ENCODE data around the gene UBE2B.

- TF ChIP-seq, protein P1, sequence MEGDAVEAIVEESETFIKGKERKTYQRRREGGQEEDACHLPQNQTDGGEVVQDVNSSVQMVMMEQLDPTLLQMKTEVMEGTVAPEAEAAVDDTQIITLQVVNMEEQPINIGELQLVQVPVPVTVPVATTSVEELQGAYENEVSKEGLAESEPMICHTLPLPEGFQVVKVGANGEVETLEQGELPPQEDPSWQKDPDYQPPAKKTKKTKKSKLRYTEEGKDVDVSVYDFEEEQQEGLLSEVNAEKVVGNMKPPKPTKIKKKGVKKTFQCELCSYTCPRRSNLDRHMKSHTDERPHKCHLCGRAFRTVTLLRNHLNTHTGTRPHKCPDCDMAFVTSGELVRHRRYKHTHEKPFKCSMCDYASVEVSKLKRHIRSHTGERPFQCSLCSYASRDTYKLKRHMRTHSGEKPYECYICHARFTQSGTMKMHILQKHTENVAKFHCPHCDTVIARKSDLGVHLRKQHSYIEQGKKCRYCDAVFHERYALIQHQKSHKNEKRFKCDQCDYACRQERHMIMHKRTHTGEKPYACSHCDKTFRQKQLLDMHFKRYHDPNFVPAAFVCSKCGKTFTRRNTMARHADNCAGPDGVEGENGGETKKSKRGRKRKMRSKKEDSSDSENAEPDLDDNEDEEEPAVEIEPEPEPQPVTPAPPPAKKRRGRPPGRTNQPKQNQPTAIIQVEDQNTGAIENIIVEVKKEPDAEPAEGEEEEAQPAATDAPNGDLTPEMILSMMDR (IDR thresholded peaks at IDR 0.05): peak in 1 of 3 experiments; percentile 17
- TF ChIP-seq POLR2AphosphoS5 (IDR thresholded peaks at IDR 0.05; ENCODE audit: insufficient read depth in 1 of 2, low read depth in 1 of 2) (peak; percentile 98 to 100), POLR2A (IDR thresholded peaks at IDR 0.05) (peak in 1 of 2 donors; percentile 82)
Measured at GRCh38 chr5:134370871-134371833, at the start of gene UBE2B.
